Activated T-cell treated with anti-CD3 and anti-CD28 coated beads, Interleukin-2, amount 50 U/mL, for 48 hours (primary cell): ENCODE results near the gene RNU1-4.
"Not testable (repeated sequence)": the region's sequence is repeated elsewhere in the genome, so short reads cannot be mapped to it uniquely, and the experiment has no call there.

Source experiments
- DNase-seq, 2 experiments: peaks; one replicate each; pipeline ENCODE4 v3.0.0-alpha.2; 2020

The RNU1-4 gene

GRCh38 chr1:16732254-16732896 is 7.9 kb upstream of the RNU1-4 start:
- not testable (repeated sequence) for DNase-seq

- not testable (repeated sequence) for DNase-seq
Observed at GRCh38 chr1:16741230-16741629, 914 bp downstream of the RNU1-4 start.

DNA sequence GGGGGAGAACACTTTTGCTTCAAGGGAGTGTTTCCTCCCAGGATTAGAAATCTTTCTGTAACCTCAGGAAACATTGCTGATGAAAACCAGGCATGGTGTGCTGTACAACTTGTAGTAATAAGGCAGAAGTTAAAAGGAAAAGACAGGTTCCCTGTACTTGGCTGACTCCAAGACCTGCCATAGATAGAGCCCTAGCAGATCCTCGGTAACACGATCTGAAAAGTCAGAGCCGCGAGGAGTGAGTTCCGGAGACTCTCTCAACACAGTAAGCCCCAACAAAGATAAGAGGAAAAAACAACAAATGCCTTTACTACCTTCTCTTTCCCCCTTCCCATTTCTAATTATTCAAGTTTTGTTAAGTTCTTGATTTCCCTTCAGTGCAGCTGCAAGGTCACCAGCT is 7.3 kb downstream of the RNU1-4 start:
- not testable (repeated sequence) for DNase-seq

DNA sequence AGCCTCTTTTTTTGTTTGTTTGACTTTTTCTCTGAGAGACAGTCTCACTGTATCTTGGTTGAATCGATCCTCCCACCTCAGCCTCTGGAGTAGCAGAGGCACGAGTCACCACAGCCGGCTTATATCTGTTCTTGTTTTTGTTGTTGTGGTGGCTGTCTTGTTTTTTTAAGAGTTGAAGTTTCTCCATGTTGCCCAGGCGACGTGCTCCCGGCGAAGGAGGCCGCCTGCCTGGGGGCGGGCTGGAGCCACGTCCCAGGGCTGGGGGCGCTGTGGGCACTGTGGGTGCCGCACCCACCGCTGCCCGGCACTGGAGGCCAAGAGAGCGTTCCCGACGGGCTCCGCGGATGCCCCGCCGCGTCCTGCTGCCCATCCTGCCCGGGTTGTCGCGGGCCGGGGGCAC is 8.4 kb downstream of the RNU1-4 start:
- not testable (repeated sequence) for DNase-seq

- not testable (repeated sequence) for DNase-seq
Observed at GRCh38 chr1:16749910-16750888, 9.9 kb downstream of the RNU1-4 start.

GRCh38 chr1:16752770-16753169 is 12.5 kb downstream of the RNU1-4 start:
- not testable (repeated sequence) for DNase-seq

- DNase-seq: not testable (repeated sequence)
Observed at GRCh38 chr1:16755385-16755784, 15.1 kb downstream of the RNU1-4 start.

DNA sequence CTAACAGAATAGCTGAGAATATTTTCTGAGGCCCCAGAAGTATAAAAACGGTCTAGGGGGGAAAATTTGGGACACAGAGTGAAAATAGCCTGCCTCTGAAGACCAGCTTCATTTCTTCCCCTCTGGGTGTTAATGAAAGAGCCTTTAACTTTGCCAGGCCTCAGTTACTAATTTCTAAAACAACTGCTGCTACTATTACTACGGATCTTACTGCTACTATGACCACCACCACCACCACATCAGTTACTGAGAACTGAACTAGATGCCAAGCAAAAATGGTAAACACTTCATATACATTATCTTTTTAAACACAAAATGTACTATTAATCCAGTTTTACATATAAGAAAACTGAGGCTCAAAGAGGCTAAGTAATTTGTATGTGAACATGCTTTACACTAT is 15.6 kb downstream of the RNU1-4 start:
- not testable (repeated sequence) for DNase-seq

GRCh38 chr1:16757574-16757973 is 17.3 kb downstream of the RNU1-4 start:
- not testable (repeated sequence) for DNase-seq

DNA sequence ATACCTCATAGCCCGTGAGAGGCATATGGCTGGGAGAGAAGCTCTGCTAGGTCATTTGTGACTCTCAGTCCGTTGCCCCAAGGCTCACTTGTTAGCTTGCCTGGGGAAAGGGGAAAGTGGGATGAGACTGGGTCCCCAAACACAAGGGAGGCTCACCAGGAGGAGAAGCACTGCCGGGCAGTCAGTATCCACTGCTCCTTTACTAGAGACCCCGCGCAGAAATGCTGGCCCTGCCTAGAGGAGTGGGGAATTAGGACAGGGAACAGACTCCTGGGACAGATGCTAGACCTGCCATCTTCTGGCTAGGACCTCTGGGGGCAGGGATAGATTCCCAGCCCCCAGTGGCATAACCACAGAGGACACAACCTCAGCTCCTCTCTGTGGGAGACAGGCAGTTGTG is 17.7 kb downstream of the RNU1-4 start:
- DNase-seq: not testable (repeated sequence)

DNA sequence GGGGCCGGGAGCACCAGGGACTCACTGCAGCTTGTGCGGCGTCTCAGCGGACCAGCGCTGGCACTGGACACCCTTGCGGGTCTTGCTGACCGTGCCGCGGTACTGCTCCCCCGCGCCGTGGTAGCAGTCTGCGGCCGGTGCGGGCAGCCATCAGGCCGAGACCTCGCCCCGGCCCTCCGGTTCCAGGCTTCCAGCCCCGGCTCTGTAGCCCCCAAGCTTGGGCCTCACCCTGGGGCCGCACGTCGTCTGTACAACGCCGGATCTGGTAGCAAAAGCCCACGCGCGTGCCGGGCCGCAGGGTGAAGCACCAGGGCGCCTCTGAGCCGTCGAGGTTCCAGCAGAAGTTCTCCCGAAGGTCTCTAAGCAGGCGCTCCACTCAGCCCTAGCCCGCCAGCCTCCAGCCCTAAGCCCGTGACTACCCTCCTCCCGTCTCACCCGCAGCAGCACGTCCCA is 18.8 kb downstream of the RNU1-4 start:
- DNase-seq: not testable (repeated sequence)

GRCh38 chr1:16759650-16760455 is 19.5 kb downstream of the RNU1-4 start:
- DNase-seq: not testable (repeated sequence)

DNA sequence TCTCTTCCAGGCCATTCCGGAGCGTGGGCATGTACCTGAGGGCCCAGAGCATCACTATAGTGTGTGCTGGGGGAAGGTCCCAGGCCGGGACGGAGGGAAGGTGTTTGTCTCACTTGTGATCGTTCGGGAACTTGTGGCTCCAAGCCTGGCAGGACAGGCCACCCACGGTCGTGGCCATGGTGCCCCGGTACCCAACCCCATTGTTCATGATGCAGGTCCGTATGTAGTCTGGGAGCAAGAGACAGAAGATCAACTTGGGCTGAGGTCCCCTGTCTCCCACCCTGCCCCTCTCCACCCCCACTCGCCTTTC is 20.1 kb downstream of the RNU1-4 start:
- DNase-seq: not testable (repeated sequence)

DNA sequence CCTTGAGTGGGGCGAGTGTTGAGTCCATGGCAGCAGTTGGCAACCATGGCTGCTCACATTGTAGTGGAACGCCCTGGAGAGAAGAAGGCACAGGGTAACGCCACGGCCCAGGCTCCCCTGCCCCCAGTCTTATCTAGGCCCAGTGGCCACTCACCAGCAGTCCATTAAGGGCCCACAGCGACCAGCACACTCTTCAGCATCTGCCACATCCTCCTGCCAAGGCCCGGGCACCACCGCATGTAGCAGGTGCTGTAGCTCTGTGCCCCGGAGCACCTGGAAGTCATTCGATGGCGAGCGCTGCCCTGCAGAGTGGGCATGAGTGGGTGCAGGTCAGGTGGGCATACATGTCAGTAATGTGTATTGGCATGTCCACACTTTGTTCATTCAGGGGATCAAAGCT is 20.5 kb downstream of the RNU1-4 start:
- not testable (repeated sequence) for DNase-seq

DNA sequence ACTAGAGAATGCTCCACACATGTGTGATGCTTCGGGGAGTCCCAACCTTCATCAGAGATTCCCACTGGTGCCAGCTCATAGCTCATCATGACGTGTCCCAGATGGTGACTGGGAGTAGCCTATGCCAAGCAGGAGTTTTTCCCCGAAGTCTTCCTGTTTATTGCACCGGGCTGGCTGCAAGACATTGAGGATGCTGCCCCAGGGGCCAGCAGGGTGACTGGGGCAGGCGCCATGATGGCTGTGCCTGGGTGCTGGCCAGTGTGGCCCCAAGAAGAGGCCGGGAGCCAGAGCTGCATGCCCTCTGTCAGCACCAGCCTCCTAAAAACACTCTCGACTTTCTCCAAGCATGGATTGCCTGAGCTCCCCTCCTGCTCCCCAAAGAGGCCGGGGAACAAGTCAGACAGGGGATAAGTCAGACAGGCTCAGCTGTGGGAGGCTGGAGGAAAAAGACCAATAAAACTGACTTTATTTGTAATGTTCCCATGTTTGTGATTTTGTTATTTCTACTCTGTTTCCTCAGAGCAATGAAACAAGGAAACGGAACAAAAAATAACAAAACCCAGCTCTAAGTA is 24.0 kb downstream of the RNU1-4 start:
- DNase-seq: not testable (repeated sequence)

GRCh38 chr1:16764820-16765655 is 24.7 kb downstream of the RNU1-4 start:
- not testable (repeated sequence) for DNase-seq

DNA sequence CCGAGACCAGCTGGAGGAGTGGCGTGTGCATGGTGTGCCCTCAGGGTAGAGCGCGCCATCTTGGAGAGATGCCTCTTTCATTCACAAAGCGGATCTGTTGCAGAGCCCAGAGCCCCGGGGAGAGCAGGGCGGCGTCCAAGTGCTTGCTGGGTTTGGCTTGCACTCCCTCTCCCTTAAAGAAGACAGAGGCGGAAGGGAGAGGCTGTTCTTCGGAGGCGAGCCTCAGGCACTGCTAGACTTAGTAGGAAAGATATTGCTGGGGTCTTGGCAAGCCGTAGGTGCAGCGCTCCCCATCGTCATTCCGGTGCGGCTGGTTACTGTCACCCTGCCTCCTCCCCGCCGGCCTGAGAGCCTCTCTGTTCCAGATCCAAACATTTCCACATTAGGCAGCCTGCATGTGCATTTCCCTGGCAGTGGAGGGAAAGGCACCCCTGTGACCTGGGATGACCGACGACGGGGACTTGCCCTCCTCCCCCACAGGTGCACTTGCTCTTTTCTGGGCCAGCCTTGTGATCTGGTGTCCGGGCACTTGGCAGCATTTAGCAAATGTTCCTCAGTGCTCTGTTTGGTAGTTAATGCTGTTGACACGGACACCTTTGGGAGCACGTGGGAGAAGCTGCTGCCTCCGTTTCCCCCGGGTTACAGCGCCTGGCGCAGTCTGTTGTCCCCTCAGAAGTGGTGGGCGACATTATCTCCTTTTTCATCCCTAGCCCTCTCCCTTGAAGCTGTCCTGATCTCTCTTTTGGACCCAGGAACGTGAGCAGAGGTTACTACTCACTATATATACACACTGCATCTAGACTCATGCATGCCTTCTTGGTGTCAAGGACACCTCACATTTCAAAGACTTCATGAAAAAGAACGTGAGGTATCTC is 25.7 kb downstream of the RNU1-4 start:
- DNase-seq: not testable (repeated sequence)

GRCh38 chr1:16766689-16767256 is 26.5 kb downstream of the RNU1-4 start:
- not testable (repeated sequence) for DNase-seq

- not testable (repeated sequence) for DNase-seq
Observed at GRCh38 chr1:16770139-16770759, 29.9 kb downstream of the RNU1-4 start.
